Fibroblast of lung (primary cell): ENCODE data around the gene PRLR. TPM values are rescaled to one million over a fixed set of nuclear protein-coding genes. Genes with fewer than 3 reads are reported as not detected.

Experiments used
- DNase-seq, 2 donors: peaks; one replicate each; pipeline versions ENCODE4 v3.0.0 to v3.0.0-alpha.2; 2010; ENCODE audit warnings: low read depth in 2 of 2
- H2AFZ ChIP-seq: 2 replicates; pipeline ENCODE4 v1.5.1; 2012; ENCODE audit warnings: low read length, control low read depth, inconsistent platforms
- H3K27ac ChIP-seq: 2 replicates; pipeline ENCODE4 v1.5.1; 2011; ENCODE audit warnings: low read length, control low read depth; ENCODE audit not compliant: insufficient read depth
- H3K27me3 ChIP-seq: 2 replicates; pipeline ENCODE4 v1.5.1; 2011; ENCODE audit warnings: mild to moderate bottlenecking, low read length; ENCODE audit not compliant: control insufficient read depth, insufficient read depth
- H3K36me3 ChIP-seq: 2 replicates; pipeline ENCODE4 v1.5.1; 2011; ENCODE audit warnings: low read length; ENCODE audit not compliant: control insufficient read depth, insufficient read depth
- H3K4me1 ChIP-seq: 2 replicates; pipeline ENCODE4 v1.5.1; 2011; ENCODE audit warnings: low read length; ENCODE audit not compliant: control insufficient read depth, insufficient read depth; ENCODE audit errors: extremely low read depth
- H3K4me2 ChIP-seq: 2 replicates; pipeline ENCODE4 v1.5.1; 2011; ENCODE audit warnings: low read length, control low read depth; ENCODE audit not compliant: insufficient read depth; ENCODE audit errors: extremely low read depth
- H3K4me3 ChIP-seq, 4 experiments: fragments of 200-600 bp in 1 of 4; sonication (generic) in 1 of 4; replicated peaks in 1 of 4; 2 replicates each; pipeline ENCODE4 v1.5.1; 2011 to 2016; ENCODE audit warnings: low read length in 4 of 4, low read depth in 3 of 4, mild to moderate bottlenecking in 3 of 4, control low read depth in 2 of 4, inconsistent platforms in 1 of 4, mixed read lengths in 1 of 4; ENCODE audit not compliant: insufficient read depth in 1 of 4; ENCODE audit errors: control extremely low read depth in 1 of 4
- H3K79me2 ChIP-seq: 2 replicates; pipeline ENCODE4 v1.5.1; 2012; ENCODE audit warnings: mild to moderate bottlenecking, low read length, inconsistent platforms; ENCODE audit not compliant: control insufficient read depth, insufficient read depth
- H3K9ac ChIP-seq: 2 replicates; pipeline ENCODE4 v1.5.1; 2011; ENCODE audit warnings: mild to moderate bottlenecking, low read length, control low read depth; ENCODE audit not compliant: insufficient read depth
- H3K9me3 ChIP-seq: 2 replicates; pipeline ENCODE4 v1.5.1; 2012; ENCODE audit warnings: low read depth, low read length; ENCODE audit not compliant: control insufficient read depth, insufficient read depth
- H4K20me1 ChIP-seq: 2 replicates; pipeline ENCODE4 v1.5.1; 2011; ENCODE audit warnings: low read length; ENCODE audit not compliant: control insufficient read depth, insufficient read depth; ENCODE audit errors: extremely low read depth
- CTCF ChIP-seq, 2 donors: IDR thresholded peaks in 1 of 2; conservative IDR thresholded peaks in 1 of 2; 1 replicate in 1 of 2; 2 replicates in 1 of 2; pipeline ENCODE4 v1.5.1; 2011 to 2012; ENCODE audit warnings: low read length in 2 of 2, control low read depth in 1 of 2, inconsistent platforms in 1 of 2, low read depth in 1 of 2, mild to moderate bottlenecking in 1 of 2
- EZH2 ChIP-seq: IDR thresholded peaks from 2 replicates; pipeline ENCODE4 v1.5.1; 2012; ENCODE audit warnings: low read length, control low read depth, mild to moderate bottlenecking; ENCODE audit errors: missing control alignments
- polyA plus RNA-seq, 2 donors: library from polyadenylated mRNA; depleted of rRNA in 1 of 2; stranded (reverse) in 1 of 2; unstranded in 1 of 2; fragments of >200 nt; gene quantifications; 2 replicates each; pipeline ENCODE4 v1.2.1, GENCODE V29; 2011 to 2012; ENCODE audit warnings: missing spikeins in 1 of 2
- total RNA-seq: library from RNA; depleted of rRNA; stranded (reverse); fragments of >200 nt; gene quantifications from 2 replicates; pipeline ENCODE4 v1.2.1, GENCODE V29; 2014

The PRLR gene
- total and polyA plus RNA-seq, 2 donors (not counting 1 experiment from before 2014, with no cell fraction given): 0.33 to 0.41 TPM

- Histone ChIP-seq H3K4me1 (peaks cover 6% of the 10 kb centered on the region), H4K20me1 (no peaks in the 10 kb centered on the region), H2AFZ (no peak overlapping the region), H3K27ac (no peak overlapping the region), H3K4me3 (no peak overlapping the region), H3K9me3 (no peaks in the 10 kb centered on the region), H3K79me2 (no peaks in the 10 kb centered on the region), H3K36me3 (no peaks in the 10 kb centered on the region), H3K9ac (no peak overlapping the region), H3K27me3 (peaks cover 16% of the 10 kb centered on the region), H3K4me2 (peak overlapping the region; percentile 54)
- no peak for TF ChIP-seq CTCF (conservative IDR thresholded peaks at IDR 0.05 in 1 of 2, IDR thresholded peaks at IDR 0.05 in 1 of 2; ENCODE audit: low read depth in 1 of 2, low read length in 2 of 2)
- no peak for TF ChIP-seq EZH2
- peak; percentile 60 to 90 for DNase-seq
Observed at GRCh38 chr5:35198075-35198474, 32.2 kb downstream of the PRLR start.

GRCh38 chr5:35197351-35197750, 32.9 kb downstream of the PRLR start:
- H3K27ac ChIP-seq: no peak overlapping the region
- no peak overlapping the region for H3K9ac ChIP-seq
- H2AFZ ChIP-seq: no peak overlapping the region
- no peaks in the 10 kb centered on the region for H4K20me1 ChIP-seq
- no peak for DNase-seq
- H3K79me2 ChIP-seq: no peaks in the 10 kb centered on the region
- no peaks in the 10 kb centered on the region for H3K9me3 ChIP-seq
- H3K4me3 ChIP-seq: no peak overlapping the region
- H3K4me2 ChIP-seq: no peak overlapping the region
- peaks cover 6% of the 10 kb centered on the region for H3K4me1 ChIP-seq
- no peaks in the 10 kb centered on the region for H3K36me3 ChIP-seq
- H3K27me3 ChIP-seq: peaks cover 18% of the 10 kb centered on the region
- no peak for TF ChIP-seq EZH2
- TF ChIP-seq CTCF (conservative IDR thresholded peaks at IDR 0.05 in 1 of 2, IDR thresholded peaks at IDR 0.05 in 1 of 2; ENCODE audit: low read depth in 1 of 2, low read length in 2 of 2): no peak

- peaks cover 19% of the 10 kb centered on the region for H3K27me3 ChIP-seq
Observed at GRCh38 chr5:35195472-35195852, 34.8 kb downstream of the PRLR start.

More at GRCh38 chr5:35195472-35195852, 34.8 kb downstream of the PRLR start:
- Histone ChIP-seq H3K27ac (no peak overlapping the region), H3K36me3 (no peaks in the 10 kb centered on the region), H3K4me2 (no peak overlapping the region), H2AFZ (no peak overlapping the region), H3K79me2 (no peaks in the 10 kb centered on the region), H4K20me1 (no peaks in the 10 kb centered on the region), H3K4me1 (peaks cover 6% of the 10 kb centered on the region), H3K4me3 (no peak overlapping the region), H3K9ac (no peak overlapping the region), H3K9me3 (no peaks in the 10 kb centered on the region)
- TF ChIP-seq CTCF (conservative IDR thresholded peaks at IDR 0.05 in 1 of 2, IDR thresholded peaks at IDR 0.05 in 1 of 2; ENCODE audit: low read depth in 1 of 2, low read length in 2 of 2) (no peak), EZH2 (no peak)
- no peak for DNase-seq
